Transverse colon (tissue), 4 donors: ENCODE results near the gene PHF10. TPM values are rescaled to one million over a fixed set of nuclear protein-coding genes. Genes with fewer than 3 reads are reported as not detected.

Experiments used
- DNase-seq: peaks from one replicate; pipeline ENCODE4 v3.0.0-alpha.2; 2019
- H3K27ac ChIP-seq, 4 donors: fragments of 200-600 bp; sonication (generic); 2 replicates each; pipeline ENCODE4 v1.5.1; 2016 to 2018; ENCODE audit warnings: inconsistent platforms in 4 of 4
- H3K27me3 ChIP-seq: fragments of 200-600 bp; sonication (generic); 2 replicates; pipeline ENCODE4 v1.5.1; 2017; ENCODE audit warnings: inconsistent platforms
- H3K36me3 ChIP-seq, 4 donors: fragments of 200-600 bp; sonication (generic); 2 replicates each; pipeline ENCODE4 v1.5.1; 2017 to 2019; ENCODE audit warnings: inconsistent platforms in 4 of 4
- H3K4me1 ChIP-seq, 4 donors: fragments of 200-600 bp; sonication (generic); 2 replicates each; pipeline ENCODE4 v1.5.1; 2017 to 2020; ENCODE audit warnings: inconsistent platforms in 4 of 4
- H3K4me3 ChIP-seq, 4 donors: fragments of 200-600 bp; sonication (generic); 1 replicate in 1 of 4; 2 replicates in 3 of 4; pipeline versions ENCODE4 v1.5.1 to v1.6.1; 2017 to 2019; ENCODE audit warnings: inconsistent platforms in 4 of 4
- H3K9me3 ChIP-seq, 2 donors: fragments of 200-600 bp; sonication (generic); 2 replicates each; pipeline ENCODE4 v1.5.1; 2017 to 2019; ENCODE audit warnings: inconsistent platforms in 2 of 2
- CTCF ChIP-seq, 5 experiments: fragments of 200-600 bp in 3 of 5; fragments of 450-650 bp in 2 of 5; sonication (generic) in 3 of 5; IDR thresholded peaks; 1 replicate in 2 of 5; 2 replicates in 3 of 5; pipeline ENCODE4 v1.5.1; 2016 to 2017; ENCODE audit warnings: antibody characterized with exemption in 5 of 5, inconsistent platforms in 3 of 5, mild to moderate bottlenecking in 2 of 5, moderate library complexity in 1 of 5
- EP300 ChIP-seq: sonication (generic); formaldehyde crosslinking; IDR thresholded peaks from one replicate; pipeline ENCODE4 v1.6.1; 2017; ENCODE audit warnings: antibody characterized with exemption, low read depth
- POLR2A ChIP-seq: fragments of 450-650 bp; IDR thresholded peaks from one replicate; pipeline ENCODE4 v1.6.1; 2016; ENCODE audit warnings: antibody characterized with exemption, mild to moderate bottlenecking, moderate library complexity
- POLR2AphosphoS5 ChIP-seq, 3 donors: sonication (generic); formaldehyde crosslinking; IDR thresholded peaks; one replicate each; pipeline ENCODE4 v1.6.1; 2016; ENCODE audit warnings: antibody characterized with exemption in 3 of 3
- WGBS, 2 donors: methylation state at CpG; one replicate each; pipeline ENCODE4 v1.1.5; 2018; ENCODE audit warnings: low coverage in 1 of 2; 5-methylcytosine and 5-hydroxymethylcytosine counted together
- in situ Hi-C, 4 donors: fragments of 200-750 bp; cut with MboI; loops; one replicate each; pipeline versions ENCODE4 v1.15.0 to v1.15.1; 2017; ENCODE audit warnings: low sequenced_read_pairs in 3 of 4, low pct_ligation_motif_present in 1 of 4, low pct_unique_long_range_greater_than_20kb in 1 of 4
- intact Hi-C: fragments of 100-400 bp; cut with DNase I; formaldehyde crosslinking; loops from one replicate; pipeline ENCODE4 v1.15.1; 2023; ENCODE audit warnings: low total_unique reads
- total RNA-seq, 4 donors: library from RNA; depleted of rRNA; stranded (reverse); fragments of >200 nt; gene quantifications; one replicate each; pipeline ENCODE4 v1.1.0, GENCODE V29; 2016

Gene PHF10
- total RNA-seq, 4 donors from 2014 or later: 21.3 to 49.9 (median 25.3) TPM

GRCh38 chr6:169710009-169710408 is 14.3 kb downstream of the PHF10 start:
- in situ Hi-C loops: no loop called here

GRCh38 chr6:169709293-169709692 is 15.0 kb downstream of the PHF10 start:
- peaks cover 0 to 17% (median 2%) of the 10 kb centered on the region in 4 donors for H3K4me1 ChIP-seq
- H3K27me3 ChIP-seq: no peaks in the 10 kb centered on the region
- TF ChIP-seq POLR2AphosphoS5 (IDR thresholded peaks at IDR 0.05) (no peak), EP300 (no peak), CTCF (IDR thresholded peaks at IDR 0.05) (no peak), POLR2A (no peak)
- H3K36me3 ChIP-seq: peaks cover 0 to 46% (median 6%) of the 10 kb centered on the region in 4 donors
- intact Hi-C loops (no loop called here), in situ Hi-C loops (no loop called here)
- H3K4me3 ChIP-seq: no peak overlapping the region
- no peaks in the 10 kb centered on the region for H3K9me3 ChIP-seq
- DNase-seq: no peak
- H3K27ac ChIP-seq: no peak overlapping the region

More at GRCh38 chr6:169710009-169710408, 14.3 kb downstream of the PHF10 start:
- intact Hi-C loops: no loop called here
- no peaks in the 10 kb centered on the region for H3K27me3 ChIP-seq
- TF ChIP-seq POLR2AphosphoS5 (IDR thresholded peaks at IDR 0.05): no peak
- no peak for TF ChIP-seq EP300
- no peak for TF ChIP-seq POLR2A
- no peak for TF ChIP-seq CTCF (IDR thresholded peaks at IDR 0.05)
- no peak overlapping the region for H3K27ac ChIP-seq
- H3K36me3 ChIP-seq: peaks cover 0 to 53% (median 9%) of the 10 kb centered on the region in 4 donors
- 81% methylated on average over 3 of the region's 3 CpGs; no CpG with 5 or more reads in 1 of the 2 donors for WGBS, 2 donors
- H3K4me1 ChIP-seq: peaks cover 0 to 10% (median 0%) of the 10 kb centered on the region in 4 donors
- no peaks in the 10 kb centered on the region for H3K9me3 ChIP-seq
- DNase-seq: no peak
- no peak overlapping the region for H3K4me3 ChIP-seq

GRCh38 chr6:169707772-169708171 is 16.5 kb downstream of the PHF10 start:
- H3K4me3 ChIP-seq: no peak overlapping the region
- in situ Hi-C loops: no loop called here
- H3K27ac ChIP-seq: no peak overlapping the region
- peaks cover 11 to 32% (median 16%) of the 10 kb centered on the region in 4 donors for H3K4me1 ChIP-seq
- no peak for TF ChIP-seq EP300
- no peak for TF ChIP-seq POLR2A
- no peak for TF ChIP-seq POLR2AphosphoS5 (IDR thresholded peaks at IDR 0.05)
- TF ChIP-seq CTCF (IDR thresholded peaks at IDR 0.05): no peak
- DNase-seq: no peak
- H3K27me3 ChIP-seq: no peaks in the 10 kb centered on the region
- 84% methylated on average over 2 of the region's 2 CpGs; no CpG with 5 or more reads in 1 of the 2 donors for WGBS, 2 donors
- H3K9me3 ChIP-seq: no peaks in the 10 kb centered on the region
- peaks cover 0 to 43% (median 4%) of the 10 kb centered on the region in 4 donors for H3K36me3 ChIP-seq
- intact Hi-C loops: no loop called here

- peaks cover 0 to 1% (median 0%) of the 10 kb centered on the region in 4 donors for H3K36me3 ChIP-seq
- TF ChIP-seq POLR2A: no peak
- no peak for TF ChIP-seq POLR2AphosphoS5 (IDR thresholded peaks at IDR 0.05)
- WGBS, 2 donors: 4 to 7% methylated on average over 2 to 22 of the region's 22 CpGs
- H3K27me3 ChIP-seq: no peaks in the 10 kb centered on the region
- intact Hi-C loops: no loop called here
- peak overlapping the region; percentile 94 to 98 (median 97) for H3K27ac ChIP-seq
- H3K9me3 ChIP-seq: no peaks in the 10 kb centered on the region
- DNase-seq: no peak
- peak overlapping the region; percentile 57 to 96 (median 78) for H3K4me3 ChIP-seq
- in situ Hi-C loops: no loop called here
- H3K4me1 ChIP-seq: peaks cover 17 to 50% (median 33%) of the 10 kb centered on the region in 4 donors
These were observed 21.5 kb downstream of the PHF10 start for GRCh38 chr6:169702840-169703246.
